PFSK-1 (cell line): ENCODE data around the gene PTPRN2.

Source experiments
- POLR2AphosphoS5 ChIP-seq: IDR thresholded peaks from 2 replicates; pipeline ENCODE4 v1.6.1; 2012; ENCODE audit warnings: low read depth, mild to moderate bottlenecking, control low read depth, low read length, moderate library complexity
- REST ChIP-seq, 2 experiments: IDR thresholded peaks; 2 replicates each; pipeline versions ENCODE4 v1.6.1 to v1.8.0; 2011 to 2012; ENCODE audit warnings: low read depth in 2 of 2, low read length in 2 of 2, control low read depth in 1 of 2, inconsistent platforms in 1 of 2, mild to moderate bottlenecking in 1 of 2, moderate library complexity in 1 of 2; ENCODE audit not compliant: insufficient read depth in 1 of 2
- SIN3A ChIP-seq: IDR thresholded peaks from 2 replicates; pipeline ENCODE4 v1.6.1; 2012; ENCODE audit warnings: mild to moderate bottlenecking, low read length, moderate library complexity, borderline replicate concordance; ENCODE audit not compliant: insufficient read depth
- TAF1 ChIP-seq: IDR thresholded peaks from 2 replicates; pipeline ENCODE4 v1.6.1; 2012; ENCODE audit warnings: low read length, control low read depth, borderline replicate concordance; ENCODE audit not compliant: insufficient read depth

GRCh38 chr7:158395780-158396278 is 191.8 kb downstream of the PTPRN2 start:
- TF ChIP-seq POLR2AphosphoS5 (no peak), REST (IDR thresholded peaks at IDR 0.05; ENCODE audit: insufficient read depth in 1 of 2, low read depth in 2 of 2, low read length in 2 of 2) (no peak), SIN3A (no peak), TAF1 (no peak)
